GM23248 (cell line): ENCODE measurements around the gene CCDC92. TPM values are rescaled to one million over a fixed set of nuclear protein-coding genes. Genes with fewer than 3 reads are reported as not detected.

Experiments
- DNase-seq: peaks from one replicate; pipeline ENCODE4 v3.0.0-alpha.2; 2015
- H2AFZ ChIP-seq: fragments of 200-600 bp; sonication (generic); 2 replicates; pipeline ENCODE4 v1.6.1; 2016; ENCODE audit warnings: antibody characterized with exemption
- H3F3A ChIP-seq: fragments of 200-600 bp; sonication (generic); 2 replicates; pipeline ENCODE4 v1.6.1; 2016; ENCODE audit warnings: mild to moderate bottlenecking, antibody characterized with exemption, mixed run types; ENCODE audit not compliant: insufficient read depth
- H3K27ac ChIP-seq: fragments of 200-600 bp; sonication (generic); 2 replicates; pipeline ENCODE4 v1.5.1; 2016; ENCODE audit warnings: mild to moderate bottlenecking
- H3K27me3 ChIP-seq: fragments of 200-600 bp; sonication (generic); replicated peaks from 2 replicates; pipeline ENCODE4 v1.6.1; 2016; ENCODE audit warnings: mild to moderate bottlenecking; ENCODE audit not compliant: insufficient read depth
- H3K36me3 ChIP-seq: fragments of 200-600 bp; sonication (generic); 2 replicates; pipeline ENCODE4 v1.6.1; 2016; ENCODE audit warnings: low read depth, mild to moderate bottlenecking
- H3K4me1 ChIP-seq: fragments of 200-600 bp; sonication (generic); 2 replicates; pipeline ENCODE4 v1.6.1; 2016; ENCODE audit warnings: mild to moderate bottlenecking; ENCODE audit not compliant: insufficient read depth
- H3K4me2 ChIP-seq: fragments of 200-600 bp; sonication (generic); one replicate; pipeline ENCODE4 v1.6.1; 2016; ENCODE audit warnings: mild to moderate bottlenecking; ENCODE audit not compliant: unreplicated experiment
- H3K4me3 ChIP-seq: fragments of 200-600 bp; sonication (generic); 2 replicates; pipeline ENCODE4 v1.5.1; 2016; ENCODE audit warnings: mild to moderate bottlenecking
- H3K79me2 ChIP-seq: fragments of 200-600 bp; sonication (generic); 2 replicates; pipeline ENCODE4 v1.6.1; 2016; ENCODE audit warnings: mild to moderate bottlenecking; ENCODE audit not compliant: insufficient read depth
- H3K9ac ChIP-seq: fragments of 200-600 bp; sonication (generic); 2 replicates; pipeline ENCODE4 v1.6.1; 2016; ENCODE audit warnings: mild to moderate bottlenecking
- H3K9me2 ChIP-seq: fragments of 200-600 bp; sonication (generic); 2 replicates; pipeline ENCODE4 v1.6.1; 2016; ENCODE audit warnings: mixed run types, mild to moderate bottlenecking, moderate library complexity; ENCODE audit not compliant: insufficient read depth
- H3K9me3 ChIP-seq: fragments of 200-600 bp; sonication (generic); one replicate; pipeline ENCODE4 v1.6.1; 2017; ENCODE audit warnings: low read depth
- H4K20me1 ChIP-seq: fragments of 200-600 bp; sonication (generic); 2 replicates; pipeline ENCODE4 v1.6.0; 2016; ENCODE audit not compliant: insufficient read depth
- EZH2 ChIP-seq: fragments of 200-600 bp; sonication (generic); IDR thresholded peaks from 2 replicates; pipeline ENCODE4 v1.6.1; 2018; ENCODE audit warnings: antibody characterized with exemption, mild to moderate bottlenecking; ENCODE audit not compliant: insufficient read depth, poor library complexity, severe bottlenecking
- EZH2phosphoT487 ChIP-seq: fragments of 200-600 bp; sonication (generic); IDR thresholded peaks from 2 replicates; pipeline ENCODE4 v1.6.1; 2018; ENCODE audit warnings: antibody characterized with exemption, moderate library complexity, mild to moderate bottlenecking, low read depth; ENCODE audit not compliant: insufficient read depth
- WGBS, 2 experiments: methylation state at CpG; one replicate each; pipeline ENCODE4 v1.1.6; 2015 to 2017; ENCODE audit warnings: low lambda C conversion rate in 2 of 2, low coverage in 1 of 2; ENCODE audit errors: missing lambda C conversion rate in 2 of 2; 5-methylcytosine and 5-hydroxymethylcytosine counted together
- in situ Hi-C: fragments of 300-500 bp; cut with MboI; formaldehyde crosslinking; loops from 2 replicates; pipeline ENCODE4 v1.15.0; 2020
- polyA plus RNA-seq: library from polyadenylated mRNA; unstranded; fragments of >200 nt; fragmentation: Nextera tagmentation; extraction: Ambion mirVana; gene quantifications from 2 replicates; pipeline ENCODE4 v1.2.1, GENCODE V29; 2016
- total RNA-seq: library from RNA; depleted of rRNA; stranded (reverse); fragments of >200 nt; shearing (Covaris generic); gene quantifications from 2 replicates; pipeline ENCODE4 v1.2.3, GENCODE V29; 2014

CCDC92 gene
- total and polyA plus RNA-seq, 2 experiments from 2014 or later, result 20.3 to 49.5 TPM

DNA sequence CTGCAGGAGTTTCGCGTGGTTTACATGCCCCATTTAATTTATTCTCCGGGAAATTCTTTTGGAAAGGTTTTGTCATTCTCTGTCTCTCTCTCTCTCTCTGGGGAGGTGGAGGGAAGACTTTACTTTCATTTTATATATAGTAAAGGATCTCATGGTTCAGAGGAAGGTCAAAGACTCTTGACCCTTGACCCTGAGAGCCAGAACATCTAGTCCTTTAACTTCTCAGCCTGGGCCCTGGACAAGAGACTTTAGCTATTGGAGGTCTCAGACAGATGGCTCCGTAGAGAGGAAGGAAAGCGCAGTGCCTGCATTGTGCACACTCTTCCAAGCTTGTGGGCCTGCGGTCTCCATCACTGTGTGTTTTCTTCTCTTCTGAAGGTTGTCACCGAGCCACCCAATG, 43.7 kb downstream of the CCDC92 start:
- no peak for DNase-seq
- 89 to 90% methylated on average over 7 of the region's 7 CpGs for WGBS, 2 experiments
- TF ChIP-seq EZH2phosphoT487 (no peak), EZH2 (no peak)
- Histone ChIP-seq H4K20me1 (no peaks in the 10 kb centered on the region), H3F3A (no peaks in the 10 kb centered on the region), H3K36me3 (no peaks in the 10 kb centered on the region), H3K4me3 (no peak overlapping the region), H2AFZ (no peak overlapping the region), H3K9ac (no peak overlapping the region), H3K9me2 (no peaks in the 10 kb centered on the region), H3K4me1 (no peaks in the 10 kb centered on the region), H3K4me2 (no peak overlapping the region), H3K9me3 (no peaks in the 10 kb centered on the region), H3K27ac (no peak overlapping the region), H3K79me2 (no peaks in the 10 kb centered on the region), H3K27me3 (no peaks in the 10 kb centered on the region)
- in situ Hi-C loops, result no loop called here

- Histone ChIP-seq H3K79me2 (no peaks in the 10 kb centered on the region), H3F3A (no peaks in the 10 kb centered on the region), H3K4me3 (no peak overlapping the region), H3K4me2 (no peak overlapping the region), H2AFZ (no peak overlapping the region), H3K9me2 (no peaks in the 10 kb centered on the region), H3K36me3 (no peaks in the 10 kb centered on the region), H3K27ac (no peak overlapping the region), H3K4me1 (no peaks in the 10 kb centered on the region), H3K9me3 (no peaks in the 10 kb centered on the region), H3K9ac (no peak overlapping the region), H3K27me3 (no peaks in the 10 kb centered on the region), H4K20me1 (no peaks in the 10 kb centered on the region)
- 72 to 82% methylated on average over 11 to 15 of the region's 15 CpGs for WGBS, 2 experiments
- TF ChIP-seq EZH2 (no peak), EZH2phosphoT487 (no peak)
- no peak for DNase-seq
- in situ Hi-C loops, result no loop called here
These were observed 44.3 kb downstream of the CCDC92 start for GRCh38 chr12:123928274-123928865.

GRCh38 chr12:123924539-123924938, 48.1 kb downstream of the CCDC92 start:
- Histone ChIP-seq H4K20me1 (no peaks in the 10 kb centered on the region), H3K9me3 (no peaks in the 10 kb centered on the region), H3K9me2 (no peaks in the 10 kb centered on the region), H3K4me1 (0 out of 2 replicates have a peak, but pooled peaks cover 4% of the 10 kb centered on the region), H3K36me3 (no peaks in the 10 kb centered on the region), H3K27me3 (no peaks in the 10 kb centered on the region), H3F3A (0 out of 2 replicates have a peak, but pooled peaks cover 4% of the 10 kb centered on the region), H2AFZ (no peak overlapping the region), H3K9ac (no peak overlapping the region), H3K27ac (no peak overlapping the region), H3K4me3 (no peak overlapping the region), H3K4me2 (no peak overlapping the region), H3K79me2 (no peaks in the 10 kb centered on the region)
- WGBS, 2 experiments, result 75 to 92% methylated on average over 4 of the region's 4 CpGs
- no peak for DNase-seq
- TF ChIP-seq EZH2phosphoT487 (no peak), EZH2 (no peak)
- in situ Hi-C loops, result no loop called here

DNA sequence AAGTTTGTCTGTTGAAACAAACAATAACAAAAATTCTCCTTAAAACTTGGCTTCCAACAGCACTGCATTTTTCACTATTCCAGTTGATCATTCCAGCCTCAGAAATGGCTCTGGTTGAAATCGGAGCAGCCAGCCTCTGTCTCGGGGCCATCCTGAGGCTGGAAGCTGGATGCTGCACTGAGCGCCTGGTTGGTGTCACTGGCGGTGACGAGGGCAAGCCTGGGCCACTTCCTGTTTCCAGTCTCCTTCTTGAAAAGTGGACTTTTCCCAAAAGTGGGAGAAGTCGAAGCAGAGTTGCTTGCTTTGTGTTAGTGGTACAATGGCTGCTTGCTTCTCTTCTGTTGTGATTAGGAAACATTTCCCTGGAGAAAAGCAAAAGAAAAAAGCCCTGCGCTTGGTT, 48.7 kb downstream of the CCDC92 start:
- H3F3A ChIP-seq, result 0 out of 2 replicates have a peak, but pooled peaks cover 4% of the 10 kb centered on the region
- no peak overlapping the region for H3K4me3 ChIP-seq
- TF ChIP-seq EZH2phosphoT487, result no peak
- no peak for TF ChIP-seq EZH2
- DNase-seq, result no peak
- no peaks in the 10 kb centered on the region for H3K79me2 ChIP-seq
- no peaks in the 10 kb centered on the region for H3K9me2 ChIP-seq
- H3K36me3 ChIP-seq, result no peaks in the 10 kb centered on the region
- H4K20me1 ChIP-seq, result no peaks in the 10 kb centered on the region
- H3K4me2 ChIP-seq, result no peak overlapping the region
- H3K4me1 ChIP-seq, result 0 out of 2 replicates have a peak, but pooled peaks cover 4% of the 10 kb centered on the region
- WGBS, 2 experiments, result 78 to 79% methylated on average over 7 of the region's 7 CpGs
- no peak overlapping the region for H2AFZ ChIP-seq
- H3K27me3 ChIP-seq, result no peaks in the 10 kb centered on the region
- no peak overlapping the region for H3K27ac ChIP-seq
- H3K9me3 ChIP-seq, result no peaks in the 10 kb centered on the region
- no peak overlapping the region for H3K9ac ChIP-seq
- in situ Hi-C loops, result no loop called here

DNA sequence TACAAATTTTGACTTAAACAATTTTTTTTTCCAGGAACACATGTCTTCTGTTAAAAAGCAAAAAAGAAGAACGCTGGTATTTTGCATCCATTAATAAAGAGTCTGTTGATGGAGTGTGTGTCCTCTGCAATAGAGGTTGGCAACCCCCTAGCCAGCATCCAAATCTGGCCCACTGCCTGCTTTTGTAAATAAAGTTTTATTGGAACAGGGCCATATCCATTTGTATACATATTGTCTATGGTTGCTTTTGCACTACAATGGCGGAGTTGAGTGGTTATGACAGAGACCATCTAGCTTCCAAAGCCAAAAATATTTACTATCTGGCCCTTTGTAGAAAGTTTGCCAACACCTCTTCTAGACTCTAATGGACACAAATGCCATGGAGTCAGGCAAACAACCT, 49.6 kb downstream of the CCDC92 start:
- Histone ChIP-seq H3K4me2 (no peak overlapping the region), H3K27me3 (no peaks in the 10 kb centered on the region), H3K9ac (no peak overlapping the region), H3K36me3 (no peaks in the 10 kb centered on the region), H2AFZ (no peak overlapping the region), H3K4me3 (no peak overlapping the region), H3K9me2 (no peaks in the 10 kb centered on the region), H4K20me1 (no peaks in the 10 kb centered on the region), H3K9me3 (no peaks in the 10 kb centered on the region), H3K27ac (no peak overlapping the region), H3K79me2 (no peaks in the 10 kb centered on the region), H3K4me1 (0 out of 2 replicates have a peak, but pooled peaks cover 4% of the 10 kb centered on the region), H3F3A (0 out of 2 replicates have a peak, but pooled peaks cover 4% of the 10 kb centered on the region)
- 74 to 87% methylated on average over 2 of the region's 2 CpGs for WGBS, 2 experiments
- no peak for DNase-seq
- no peak for TF ChIP-seq EZH2phosphoT487
- TF ChIP-seq EZH2, result no peak
- in situ Hi-C loops, result no loop called here
